Measurements from ENCODE around the gene SLC22A6.

- TF ChIP-seq EZH2 (optimal IDR thresholded peaks at IDR 0.05; ENCODE audit: low read depth, low read length): no peak
- TF ChIP-seq CTCF (IDR thresholded peaks at IDR 0.05; ENCODE audit: low read length): no peak
- no peak for TF ChIP-seq EZH2phosphoT487 (IDR thresholded peaks at IDR 0.05; ENCODE audit: low read length)
These were observed 31.0 kb downstream of the SLC22A6 start for GRCh38 chr11:62953811-62954210.

Data from MM.1S (cell line).